Stimulated activated CD8-positive, alpha-beta memory T cell treated with anti-CD3 and anti-CD28 coated beads, Interleukin-2, amount 100 ng/mL, for 48 hours (primary cell): ENCODE data around the gene ZNF496.

Experiments used
- DNase-seq, 2 donors: peaks; one replicate each; pipeline ENCODE4 v3.0.0-alpha.2; 2020; ENCODE audit warnings: low read depth in 2 of 2

The ZNF496 gene

DNA sequence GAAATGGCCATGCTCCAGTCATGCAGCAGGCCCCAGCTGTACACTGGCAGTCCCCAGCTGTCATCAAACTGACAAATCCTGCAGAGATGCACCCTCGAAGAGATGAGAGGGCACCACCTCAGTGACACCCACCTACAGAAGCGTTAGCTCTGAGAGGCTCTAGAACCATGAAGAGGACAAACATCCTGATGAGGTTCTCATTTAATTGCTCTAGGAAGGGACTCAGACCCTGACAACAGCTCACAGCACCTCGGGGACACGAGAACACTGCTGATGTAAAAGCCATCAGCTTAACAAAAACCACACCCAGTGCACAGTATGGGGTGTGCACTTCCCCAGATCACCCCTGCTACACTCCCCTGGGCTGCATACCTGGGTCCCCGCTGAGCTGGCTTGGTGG lies 3.4 kb downstream of the ZNF496 start:
- DNase-seq = no peak

DNA sequence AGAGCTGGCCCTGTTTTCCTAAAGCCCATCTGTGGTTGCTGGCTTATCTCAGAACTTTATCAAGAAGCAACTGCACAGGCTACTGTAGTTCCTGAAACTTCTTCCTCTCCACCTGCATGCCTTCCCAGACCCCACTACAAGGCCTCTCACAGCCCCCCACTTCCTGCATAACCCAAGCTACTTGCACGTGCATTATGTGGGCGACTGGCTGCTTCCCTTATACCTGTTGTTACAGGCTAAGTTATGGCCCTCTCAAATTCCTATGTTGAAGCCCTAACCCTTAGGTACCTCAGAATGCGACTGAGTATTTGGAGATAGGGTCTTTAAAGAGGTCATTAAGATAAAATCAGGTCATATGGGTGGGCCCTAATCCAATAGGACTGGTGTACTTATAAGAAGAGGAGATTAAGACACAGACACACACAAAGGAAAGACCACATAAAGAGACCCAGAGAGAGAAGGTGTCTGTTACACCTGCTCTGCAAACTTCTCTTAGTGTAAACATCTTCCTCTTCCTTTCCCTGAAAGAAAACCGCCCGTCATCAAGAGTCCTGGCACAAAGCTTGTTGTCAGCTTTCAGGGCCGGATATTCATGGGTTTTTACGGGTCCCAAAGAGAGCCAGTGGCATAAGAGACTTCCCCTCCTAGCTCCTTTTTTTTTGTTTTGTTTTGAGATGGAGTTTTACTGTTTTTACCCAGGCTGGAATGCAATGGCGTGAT lies 5.1 kb downstream of the ZNF496 start:
- DNase-seq = no peak

DNA sequence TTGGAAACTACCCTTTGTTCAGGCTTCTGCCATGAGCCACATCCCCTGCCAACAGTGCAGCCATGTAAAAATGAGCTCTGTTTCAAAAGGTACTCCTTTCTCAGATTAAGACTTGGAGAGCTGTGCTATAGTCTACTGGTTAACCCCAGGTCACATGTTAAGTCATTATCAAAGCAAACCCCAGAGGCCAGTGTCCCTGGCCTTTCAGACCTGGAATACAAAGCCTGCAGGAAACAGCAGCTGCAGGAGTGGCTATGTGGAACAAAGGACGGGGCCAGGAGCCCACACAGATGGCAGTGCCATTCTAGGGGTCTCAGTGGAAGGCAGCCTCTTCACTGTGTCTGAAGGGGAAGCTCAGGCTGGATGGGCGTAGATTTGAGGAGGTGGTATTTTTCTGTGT lies 6.7 kb downstream of the ZNF496 start:
- no peak for DNase-seq

DNA sequence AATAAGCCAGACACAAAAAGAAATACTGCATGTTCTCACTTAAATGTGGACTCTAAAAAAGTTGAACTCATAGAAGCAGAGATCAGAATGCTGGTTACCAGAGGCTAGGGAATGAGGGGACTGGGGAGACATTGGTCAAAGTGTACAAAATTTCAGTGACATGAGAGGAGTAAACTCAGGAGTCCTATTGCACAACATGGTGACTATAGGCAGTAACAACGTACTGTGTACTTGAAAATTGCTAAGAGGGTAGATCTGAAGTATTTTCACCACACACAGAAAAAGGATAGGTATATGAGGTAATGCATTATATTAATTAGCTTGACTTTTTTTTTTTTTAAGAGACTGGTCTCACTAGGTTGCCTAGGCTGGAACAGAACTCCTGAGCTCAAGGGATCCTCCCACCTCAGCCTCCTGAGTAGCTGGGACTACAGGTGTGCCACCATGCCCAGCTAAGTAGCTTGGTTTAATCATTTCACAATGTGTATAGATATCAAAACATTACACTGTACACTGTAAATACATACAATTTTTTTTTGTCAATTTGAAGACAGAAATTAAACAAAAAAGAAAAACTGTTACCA lies 7.4 kb downstream of the ZNF496 start:
- DNase-seq = no peak

DNA sequence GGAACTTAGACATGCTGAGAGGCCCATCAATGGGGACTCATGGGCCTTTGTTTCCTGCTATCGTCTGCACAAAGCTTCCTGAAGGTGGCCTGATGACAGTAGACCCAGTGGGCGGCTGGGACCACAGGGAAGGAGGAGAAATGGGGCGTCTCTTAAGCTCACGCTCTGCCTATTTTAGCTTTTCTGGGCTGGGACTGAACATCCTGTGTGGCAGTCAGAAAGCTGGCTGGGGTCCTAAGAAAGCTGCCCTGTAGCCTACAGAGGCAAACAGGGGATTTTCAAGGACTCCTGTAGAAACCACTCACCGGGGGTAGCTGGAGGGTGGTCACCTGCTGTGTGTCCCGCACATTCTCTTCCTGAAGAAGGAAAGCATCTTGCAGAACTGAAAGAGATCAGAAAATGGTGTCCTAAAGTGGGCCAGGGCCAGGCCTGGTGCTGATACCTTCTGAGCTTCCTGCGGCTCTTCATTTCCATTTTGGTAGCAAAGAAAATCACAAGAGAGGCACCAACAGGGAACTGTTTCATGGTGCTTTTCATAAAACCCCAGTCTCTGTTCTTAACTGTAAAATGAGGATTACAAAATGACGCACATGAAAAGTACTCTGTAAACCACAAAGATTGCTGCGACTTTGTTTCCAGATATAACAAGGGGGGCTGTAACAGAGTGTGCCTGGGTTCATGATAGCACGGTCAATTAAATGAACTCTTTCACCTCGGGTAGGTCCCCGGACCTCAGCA lies 8.6 kb downstream of the ZNF496 start:
- no peak for DNase-seq

DNA sequence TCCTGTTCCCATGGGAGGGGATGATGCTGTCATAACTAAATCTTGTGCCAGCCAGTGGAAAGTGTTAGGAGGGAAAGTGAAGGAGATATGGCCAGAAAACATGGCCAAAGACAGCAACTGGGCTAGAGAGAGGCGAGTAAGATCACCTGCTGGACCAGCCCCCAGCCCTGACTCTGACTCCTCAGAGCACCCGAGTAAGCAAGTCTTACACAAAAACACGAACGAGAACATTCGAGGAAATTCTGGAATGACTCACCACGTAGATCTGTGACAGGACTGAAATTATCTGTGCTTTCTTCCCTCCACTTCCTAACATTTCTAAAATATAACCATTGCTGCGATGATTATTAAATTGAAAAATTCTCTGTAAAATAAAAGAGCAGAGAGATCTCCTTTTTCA lies 9.2 kb downstream of the ZNF496 start:
- DNase-seq = no peak

DNA sequence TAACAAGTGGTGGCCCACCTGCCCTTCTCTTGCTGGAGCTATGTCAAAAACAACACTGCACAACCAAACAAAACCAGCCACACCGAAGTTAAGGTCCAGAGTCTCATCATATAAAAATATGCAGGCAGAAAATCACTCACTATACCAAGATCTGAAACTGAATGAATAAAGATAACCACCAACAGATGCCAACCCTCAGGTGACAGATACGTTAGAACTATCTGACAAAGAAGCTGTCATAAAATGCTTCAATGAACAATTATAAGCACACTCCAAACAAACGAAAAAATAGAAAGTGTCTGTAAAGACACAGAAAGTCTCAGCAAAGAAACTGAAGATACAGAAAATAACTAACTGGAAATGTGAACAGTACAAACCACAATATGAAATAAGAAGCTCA lies 14.0 kb downstream of the ZNF496 start:
- DNase-seq = no peak

DNA sequence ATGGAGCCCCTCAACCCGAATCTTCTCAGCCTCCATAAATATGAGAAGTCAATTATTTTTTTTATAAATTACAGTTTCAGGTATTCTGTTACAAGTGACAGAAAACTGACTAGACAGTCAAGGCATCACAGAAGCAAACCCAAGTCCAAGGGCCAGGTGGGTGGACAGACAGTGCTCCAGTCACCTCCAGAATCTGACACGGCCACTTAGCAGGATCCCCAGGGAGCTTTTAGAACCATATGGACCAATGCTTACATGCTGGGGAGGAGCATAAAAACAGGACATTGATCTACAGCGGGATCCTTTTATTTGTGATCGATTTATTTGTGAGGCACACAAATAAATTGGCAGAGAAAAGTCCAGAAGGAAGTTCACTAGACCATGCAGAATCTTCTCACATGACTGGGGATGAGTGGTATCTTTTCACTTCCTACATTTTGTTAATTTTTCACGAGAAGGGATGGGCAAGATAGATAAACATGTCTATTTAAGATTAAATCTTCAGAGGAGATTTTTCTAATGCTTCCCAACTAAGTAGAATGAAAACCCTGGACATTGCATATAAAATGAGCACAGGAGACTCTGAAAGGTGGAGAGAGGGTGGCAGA lies 15.0 kb downstream of the ZNF496 start:
- DNase-seq = no peak

DNA sequence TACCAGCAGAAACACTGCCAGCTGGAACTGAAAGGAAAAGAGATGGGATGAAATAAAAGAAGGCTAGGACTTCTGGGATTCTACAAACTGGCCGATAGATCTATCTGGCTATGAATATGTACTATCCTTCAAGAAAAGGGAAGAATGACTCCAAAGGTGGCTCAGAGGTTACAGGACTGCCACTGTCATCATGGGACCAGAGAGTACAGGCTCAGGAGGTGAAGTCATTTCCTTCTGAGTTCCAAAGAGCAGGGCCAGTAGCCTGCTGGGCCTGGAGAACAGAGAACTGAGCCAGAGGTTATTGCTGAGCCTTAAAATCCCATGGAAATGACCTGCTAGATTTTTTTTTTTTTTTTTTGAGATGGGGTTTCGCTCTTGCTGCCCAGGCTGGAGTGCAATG lies 27.6 kb downstream of the ZNF496 start:
- DNase-seq = no peak

DNA sequence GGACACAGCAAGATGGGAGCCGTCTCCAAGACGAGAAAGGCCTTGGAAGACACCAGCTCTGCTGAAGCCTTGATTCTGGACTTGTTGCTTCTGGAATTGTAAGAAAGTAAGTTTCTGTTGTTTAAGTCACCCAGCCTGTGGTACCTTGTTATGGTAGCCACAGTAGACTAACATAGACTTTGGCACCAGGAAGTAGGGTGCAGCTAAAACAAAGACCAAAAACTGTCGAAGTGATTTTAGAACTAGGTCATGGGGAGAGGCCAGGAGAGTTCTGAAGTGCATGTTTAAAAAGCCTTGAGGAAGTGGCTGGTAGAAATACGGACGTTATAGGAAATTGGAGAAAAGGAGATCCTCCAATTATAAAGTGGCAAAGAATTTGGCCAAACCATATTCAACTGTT lies 28.5 kb downstream of the ZNF496 start:
- DNase-seq = no peak

DNA sequence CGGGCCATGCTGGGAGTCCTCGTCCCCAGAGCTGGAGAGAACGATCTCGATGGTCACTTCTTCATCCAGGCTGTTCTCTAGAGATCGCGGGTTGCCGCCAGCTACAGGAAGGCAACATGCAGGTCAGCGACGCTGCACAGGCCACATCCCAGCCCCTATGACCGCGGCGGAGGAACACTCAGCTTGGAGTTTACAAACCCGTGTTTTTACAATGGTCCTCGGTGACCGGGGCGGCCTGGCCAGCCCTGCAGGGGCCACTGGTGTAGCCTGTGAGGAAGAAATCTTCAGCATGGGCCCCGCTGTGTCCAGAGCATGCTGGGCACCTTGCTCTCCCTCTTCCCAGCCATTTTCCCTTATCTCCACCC lies 30.5 kb downstream of the ZNF496 start:
- DNase-seq = no peak

DNA sequence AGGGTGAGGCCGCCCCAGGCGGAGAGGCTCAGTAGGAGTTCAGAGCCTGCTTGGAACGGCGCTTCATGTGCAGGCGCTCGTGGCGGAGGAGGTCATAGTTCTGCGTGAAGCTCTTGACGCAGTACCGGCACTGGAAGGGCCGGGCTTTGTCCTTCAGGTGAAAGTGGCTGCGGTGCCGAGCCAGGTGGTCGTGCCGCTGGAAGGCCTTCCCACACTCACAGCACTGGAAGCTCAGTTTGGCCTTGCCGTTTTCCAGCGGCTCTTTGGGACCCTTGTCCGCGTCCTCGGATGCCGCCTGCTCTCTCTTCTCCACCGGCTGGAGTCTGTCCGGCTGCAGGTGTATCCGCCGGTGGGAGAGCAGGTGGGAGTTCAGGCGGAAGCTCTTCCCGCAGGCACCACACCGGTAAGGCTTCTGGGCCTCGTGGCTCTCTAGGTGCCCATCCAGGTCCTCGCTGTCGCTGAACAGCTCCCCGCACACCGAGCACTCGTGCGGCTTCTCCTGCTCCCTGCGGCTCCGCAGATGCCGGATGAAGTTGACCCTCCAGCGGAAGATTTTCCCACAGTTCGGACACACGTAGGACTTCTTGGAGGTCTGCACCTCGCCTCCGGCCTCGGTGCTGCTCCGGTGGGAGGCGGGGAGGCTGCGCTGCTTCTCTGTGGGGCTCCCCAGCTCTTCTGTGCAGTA lies 31.0 kb downstream of the ZNF496 start:
- no peak for DNase-seq

DNA sequence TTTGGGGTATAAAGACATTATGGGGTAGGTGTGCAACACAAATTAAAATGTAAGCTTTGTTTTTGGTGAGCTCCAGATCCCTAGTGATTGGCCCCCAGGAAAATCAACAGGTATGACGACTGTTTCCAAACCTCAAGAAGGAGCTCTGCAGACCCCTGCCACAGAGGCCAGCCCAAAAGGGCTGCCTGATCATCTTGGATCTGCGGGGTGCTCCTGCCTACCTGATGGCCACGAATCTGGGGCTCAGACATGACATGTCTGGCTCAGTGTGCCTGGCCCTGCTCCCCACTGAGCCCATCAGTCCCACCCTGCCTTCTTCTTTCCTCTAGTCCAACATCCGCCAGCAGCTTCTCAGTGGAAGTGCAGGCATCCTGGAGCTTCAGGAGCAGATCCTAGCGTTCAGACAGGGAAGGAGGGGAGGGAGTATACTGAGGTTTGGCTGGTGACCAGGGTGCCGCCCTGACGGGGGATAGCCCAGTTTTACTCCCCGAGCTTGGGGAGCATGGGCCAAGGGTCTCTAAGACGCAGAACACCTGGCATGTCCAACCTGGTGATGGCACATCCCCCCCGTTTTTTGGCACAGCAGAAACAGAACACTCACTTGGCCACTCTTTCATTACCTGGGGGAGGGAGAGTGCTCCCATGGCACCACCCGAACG lies 31.8 kb downstream of the ZNF496 start:
- DNase-seq = no peak

DNA sequence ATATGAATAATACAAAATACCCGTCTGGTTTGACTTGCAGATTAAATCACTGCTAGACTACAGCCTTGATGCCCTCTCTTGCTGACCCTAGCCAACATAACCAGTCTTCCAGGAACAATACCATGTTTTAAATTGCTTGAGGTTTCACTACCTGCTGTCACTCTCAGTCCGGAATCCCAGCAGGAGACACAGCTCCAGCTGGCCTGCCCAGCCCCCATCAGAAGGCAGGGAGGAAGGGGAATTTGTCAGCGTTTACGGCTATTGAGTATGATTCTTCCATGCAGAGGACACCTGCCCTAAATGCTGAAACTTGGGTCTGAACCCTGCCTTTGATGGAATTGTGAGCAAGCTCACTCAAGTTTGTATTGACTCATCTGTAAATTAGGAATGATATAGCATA lies 33.0 kb downstream of the ZNF496 start:
- DNase-seq = no peak

DNA sequence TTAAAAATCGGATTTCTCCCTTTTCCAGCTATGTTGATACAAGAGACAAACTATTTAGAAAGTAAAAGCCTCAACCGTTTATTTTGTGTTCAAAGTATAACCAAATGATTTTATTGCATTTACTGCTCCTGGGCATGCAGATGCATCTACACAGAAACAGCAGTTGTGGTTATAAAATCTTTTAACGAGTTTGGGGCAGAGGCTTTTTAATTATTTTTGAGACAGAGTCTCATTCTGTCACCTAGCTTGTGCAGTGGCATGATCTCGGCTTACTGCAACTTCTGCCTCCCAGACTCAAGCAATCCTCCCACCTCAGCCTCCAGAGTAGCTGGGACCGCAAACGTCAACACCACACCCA lies 33.6 kb downstream of the ZNF496 start:
- no peak for DNase-seq

DNA sequence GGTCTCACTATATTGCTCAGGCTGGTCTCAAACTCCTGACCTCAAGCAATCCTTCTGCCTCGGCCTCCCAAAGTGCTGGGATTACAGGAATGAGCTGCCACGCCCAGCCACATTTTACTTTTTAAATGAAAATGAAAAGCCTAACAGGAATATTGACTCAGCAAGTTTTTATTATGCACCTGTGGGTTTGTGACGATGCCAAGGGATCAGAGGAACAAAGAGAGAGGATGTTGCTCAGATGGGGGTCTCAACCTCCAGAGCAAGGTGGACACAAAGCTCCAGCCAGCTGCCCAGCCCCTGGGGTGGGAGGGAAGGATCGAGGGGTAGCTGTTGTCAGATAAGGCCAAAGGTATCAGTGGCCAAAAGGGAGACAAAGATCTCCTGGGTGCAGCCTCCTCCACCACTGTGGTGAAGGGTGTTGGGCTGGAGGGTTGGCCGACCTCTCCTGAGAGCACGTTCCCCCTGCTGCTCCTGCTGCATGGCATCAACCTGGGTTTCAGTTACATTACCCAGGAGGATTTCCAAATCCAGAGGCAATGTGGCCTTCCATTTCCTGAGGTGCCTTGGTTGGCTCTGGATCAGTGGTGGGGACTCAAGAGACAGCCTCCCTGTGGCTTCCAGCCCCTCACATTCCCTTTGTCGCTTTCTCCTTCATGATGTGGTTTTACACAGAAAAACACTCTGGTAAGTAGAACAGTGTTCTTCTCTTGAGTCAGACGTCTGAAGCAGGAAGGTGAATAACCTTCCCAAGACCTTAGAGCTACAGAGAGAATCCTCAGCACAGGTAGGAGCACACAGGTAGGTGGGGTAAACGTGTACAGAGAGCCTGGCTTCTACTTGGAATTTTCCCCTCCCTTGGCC lies 34.2 kb downstream of the ZNF496 start:
- no peak for DNase-seq

DNA sequence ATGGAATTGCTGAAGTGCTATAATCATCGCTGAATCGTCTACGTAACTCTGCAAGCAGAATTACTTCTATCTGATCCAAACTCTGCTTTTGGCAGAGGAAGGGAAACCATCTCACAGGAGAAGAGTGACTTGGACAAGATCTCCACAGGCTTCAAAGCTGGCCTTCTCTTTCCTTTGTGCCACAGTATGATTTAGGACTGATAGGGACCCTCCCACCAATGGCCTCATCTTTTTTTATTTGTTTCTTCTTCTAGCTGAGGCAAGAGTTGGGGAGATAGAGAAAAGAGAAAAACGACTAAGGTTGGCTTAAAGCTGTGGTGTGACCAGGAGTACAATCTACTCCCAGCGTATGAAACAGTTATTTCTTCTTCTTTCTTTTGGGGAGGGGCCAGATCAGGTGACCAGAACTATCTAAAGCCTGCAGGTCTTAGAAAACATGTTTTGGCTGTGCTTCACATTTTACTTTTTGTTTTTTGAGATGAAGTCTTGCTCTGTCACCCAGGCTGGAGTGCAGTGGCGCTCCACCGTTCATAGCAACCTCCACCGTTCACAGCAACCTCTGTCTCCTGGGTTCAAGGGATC lies 35.0 kb downstream of the ZNF496 start:
- no peak for DNase-seq

DNA sequence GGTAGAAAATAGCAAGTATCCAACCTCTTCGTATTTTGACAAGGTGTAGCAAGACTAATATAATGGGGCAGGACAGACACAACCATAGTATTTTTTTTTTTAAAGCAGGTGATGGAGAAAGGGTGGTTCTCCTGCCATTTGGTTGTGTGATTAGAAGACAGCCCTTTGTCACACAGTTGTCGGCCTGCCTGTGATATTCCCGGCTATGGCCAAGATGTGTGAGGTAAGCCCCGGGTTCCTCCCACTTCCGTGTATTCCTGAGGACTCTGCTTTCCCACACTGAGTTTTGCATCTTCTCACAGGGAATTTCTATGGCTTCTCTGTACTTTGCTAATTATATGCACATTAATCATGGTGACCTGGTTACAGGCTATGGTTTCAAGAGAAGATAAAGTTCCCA lies 35.9 kb downstream of the ZNF496 start:
- DNase-seq = no peak

DNA sequence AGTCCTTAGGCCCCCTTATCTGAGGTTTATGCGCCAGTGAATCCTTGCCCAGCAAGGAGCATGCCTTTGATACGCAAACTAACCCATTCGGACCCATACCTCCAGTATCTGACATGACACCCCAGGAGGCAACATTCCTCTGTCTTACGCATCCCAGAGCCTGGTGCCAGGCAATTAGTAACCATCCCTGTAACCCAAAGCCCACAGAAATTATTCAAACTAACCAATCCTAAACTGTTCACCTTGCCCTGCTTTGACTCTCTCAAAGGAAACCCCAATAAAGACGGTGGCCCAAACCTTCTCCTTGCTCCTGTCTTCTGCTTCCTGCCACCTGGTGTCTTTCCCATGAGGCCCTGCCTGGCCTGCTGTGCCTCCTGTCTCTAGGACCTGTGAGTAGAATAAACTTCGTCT lies 36.4 kb downstream of the ZNF496 start:
- DNase-seq = no peak

DNA sequence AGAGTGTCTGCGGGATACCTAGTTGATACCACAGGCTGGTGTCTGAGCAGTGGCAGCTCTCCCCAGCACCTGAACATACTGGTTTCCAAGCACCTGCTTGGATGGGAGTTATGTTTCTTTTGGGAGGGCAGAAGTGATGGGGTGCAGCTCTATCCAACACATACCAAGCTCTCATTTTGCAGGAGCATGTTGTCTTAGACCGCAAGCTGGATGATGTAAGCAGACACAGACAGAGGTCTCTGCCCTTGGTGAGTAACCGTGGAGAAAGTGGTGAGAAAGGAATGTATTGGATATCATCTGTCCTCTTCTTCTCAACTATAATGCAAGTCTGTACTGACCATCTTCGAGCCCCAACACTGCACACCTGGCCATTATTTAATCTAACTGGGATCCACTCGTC lies 37.4 kb downstream of the ZNF496 start:
- DNase-seq = no peak

DNA sequence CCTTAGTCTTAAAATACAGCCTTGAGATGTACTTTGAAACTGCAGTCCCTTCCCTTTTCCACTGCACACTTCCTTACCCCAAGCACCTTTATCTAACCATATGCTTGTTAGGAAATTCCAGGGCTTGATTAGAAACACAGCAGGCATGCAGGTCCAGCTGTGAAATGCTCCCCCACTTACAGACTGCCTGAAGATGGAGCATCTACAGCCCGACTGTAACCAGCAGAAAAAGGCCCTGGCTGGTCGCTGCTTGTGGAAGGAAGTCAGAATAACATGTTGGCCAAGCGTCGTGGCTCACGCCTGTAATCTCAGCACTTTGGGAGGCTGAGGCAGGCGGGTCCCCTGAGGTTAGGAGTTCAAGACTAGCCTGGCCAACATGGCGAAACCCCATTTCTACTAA lies 38.6 kb downstream of the ZNF496 start:
- DNase-seq = no peak
